K562 (cell line): ENCODE data around the gene PLCB3. TPM values are rescaled to one million over a fixed set of nuclear protein-coding genes. Genes with fewer than 3 reads are reported as not detected.

Source experiments
- ARID3B ChIP-seq: fragments of 250-450 bp; sonication (Bioruptor Pico); IDR thresholded peaks from 2 replicates; pipeline ENCODE4 v1.4.0; 2020; ENCODE audit warnings: borderline replicate concordance
- CREB3 ChIP-seq: fragments of 450-650 bp; conservative IDR thresholded peaks from 2 replicates; pipeline ENCODE4 v1.6.1; 2016; ENCODE audit warnings: missing genetic modification characterization, low read depth, mild to moderate bottlenecking, missing compliant biosample characterization, moderate library complexity
- HES1 ChIP-seq: fragments of 450-650 bp; IDR thresholded peaks from 2 replicates; pipeline ENCODE4 v1.6.1; 2016; ENCODE audit warnings: low read depth, mild to moderate bottlenecking, moderate library complexity
- HINFP ChIP-seq: fragments of 450-650 bp; conservative IDR thresholded peaks from 2 replicates; pipeline ENCODE4 v1.6.1; 2016; ENCODE audit warnings: missing genetic modification characterization, low read depth, mild to moderate bottlenecking, control low read depth, missing compliant biosample characterization
- HMG20B ChIP-seq: fragments of 250-450 bp; sonication (Bioruptor Pico); IDR thresholded peaks from 2 replicates; pipeline ENCODE4 v1.5.0; 2021; ENCODE audit warnings: mild to moderate bottlenecking
- ILF3 ChIP-seq: fragments of 450-650 bp; IDR thresholded peaks from 2 replicates; pipeline ENCODE4 v1.6.1; 2018; ENCODE audit warnings: antibody characterized with exemption, mild to moderate bottlenecking, moderate library complexity, borderline replicate concordance
- ILK ChIP-seq: fragments of 450-650 bp; IDR thresholded peaks from 2 replicates; pipeline ENCODE4 v1.6.1; 2016; ENCODE audit warnings: missing genetic modification characterization, low read depth, mild to moderate bottlenecking, missing compliant biosample characterization, moderate library complexity, borderline replicate concordance
- MECOM ChIP-seq: fragments of 250-450 bp; sonication (Bioruptor Pico); IDR thresholded peaks from 2 replicates; pipeline ENCODE4 v1.8.0; 2022; ENCODE audit warnings: inconsistent platforms
- MNT ChIP-seq, 2 experiments: fragments of 450-650 bp; conservative IDR thresholded peaks; 2 replicates each; pipeline ENCODE4 v1.6.1; 2017; ENCODE audit warnings: mild to moderate bottlenecking in 2 of 2, moderate library complexity in 2 of 2
- NBN ChIP-seq: fragments of 450-650 bp; IDR thresholded peaks from 2 replicates; pipeline ENCODE4 v1.6.1; 2016; ENCODE audit warnings: low read depth, mild to moderate bottlenecking
- NONO ChIP-seq, 2 experiments: fragments of 200-400 bp in 1 of 2; fragments of 450-650 bp in 1 of 2; formaldehyde crosslinking in 1 of 2; IDR thresholded peaks; 2 replicates each; pipeline ENCODE4 v1.6.1; 2017; ENCODE audit warnings: low read depth in 2 of 2, mild to moderate bottlenecking in 2 of 2, moderate library complexity in 2 of 2, low read length in 1 of 2
- RB1 ChIP-seq: fragments of 450-650 bp; IDR thresholded peaks from 2 replicates; pipeline ENCODE4 v1.6.1; 2017; ENCODE audit warnings: low read depth, mild to moderate bottlenecking
- SIRT6 ChIP-seq: IDR thresholded peaks from one replicate; pipeline ENCODE4 v1.6.1; 2012; ENCODE audit warnings: low read depth, mild to moderate bottlenecking, control low read depth, inconsistent platforms, low read length, moderate library complexity
- SMAD1 ChIP-seq: fragments of 150-350 bp; IDR thresholded peaks from 2 replicates; pipeline ENCODE4 v1.6.1; 2014; ENCODE audit warnings: low read length, low read depth; ENCODE audit not compliant: partially characterized antibody
- THRAP3 ChIP-seq: fragments of 450-650 bp; IDR thresholded peaks from 2 replicates; pipeline ENCODE4 v1.6.1; 2016; ENCODE audit warnings: mild to moderate bottlenecking, inconsistent platforms, borderline replicate concordance
- TRIM25 ChIP-seq: fragments of 450-650 bp; IDR thresholded peaks from 2 replicates; pipeline ENCODE4 v1.7.0; 2016; ENCODE audit warnings: borderline replicate concordance
- XRCC5 ChIP-seq: fragments of 200-400 bp; formaldehyde crosslinking; IDR thresholded peaks from 2 replicates; pipeline ENCODE4 v1.6.1; 2017; ENCODE audit warnings: low read depth, mild to moderate bottlenecking, low read length
- ZNF146 ChIP-seq: IDR thresholded peaks from one replicate; pipeline ENCODE4 v1.6.1; 2018; ENCODE audit warnings: missing compliant biosample characterization; ENCODE audit not compliant: unreplicated experiment
- ZNF24 ChIP-seq: fragments of 450-650 bp; IDR thresholded peaks from 2 replicates; pipeline ENCODE4 v1.6.1; 2016
- ZNF75A ChIP-seq: fragments of 450-650 bp; formaldehyde crosslinking; IDR thresholded peaks from 2 replicates; pipeline ENCODE4 v1.4.0; 2020; ENCODE audit warnings: mild to moderate bottlenecking
- ZNF79 ChIP-seq: fragments of 250-450 bp; sonication (Bioruptor Pico); IDR thresholded peaks from 2 replicates; pipeline ENCODE4 v1.4.0; 2020; ENCODE audit warnings: low read depth, mild to moderate bottlenecking, moderate library complexity
- polyA plus RNA-seq, 8 experiments: library from polyadenylated mRNA; depleted of rRNA in 4 of 8; stranded (reverse) in 5 of 8; unstranded in 3 of 8; fragments of >200 nt; fragmentation: Nextera tagmentation in 2 of 8; fragmentation: Illumina TruSeq in 1 of 8; extraction: Ambion mirVana in 2 of 8; extraction: Trizol in 1 of 8; gene quantifications; 2 replicates each; pipeline versions ENCODE4 v1.2.1 to v1.2.3, GENCODE V29; 2011 to 2014; ENCODE audit warnings: inconsistent platforms in 1 of 8, missing spikeins in 1 of 8
- total RNA-seq, 7 experiments: library from RNA; depleted of rRNA in 6 of 7; stranded (reverse); fragments of >200 nt in 6 of 7; fragmentation: Illumina TruSeq in 2 of 7; extraction: Trizol in 2 of 7; gene quantifications; 2 replicates each; pipeline versions ENCODE4 v1.2.1 to v1.2.3, GENCODE V29; 2011 to 2021; ENCODE audit warnings: low replicate concordance in 1 of 7

Gene PLCB3
- total and polyA plus RNA-seq, 9 of the 15 experiments (the other 6 are each of a cell fraction or from before 2014, with no cell fraction given), result 0.31 to 44.8 (median 14.6) TPM

- TF ChIP-seq CREB3 (tag) (no peak), NONO (IDR thresholded peaks at IDR 0.05; ENCODE audit: low read depth in 2 of 2, low read length in 1 of 2) (no peak), SIRT6 (no peak), ZNF79 (no peak), ILK (tag) (no peak), RB1 (peak; percentile 69; the same call in 1 of the 2 replicates), NBN (no peak), ARID3B (CRISPR knock-in tag) (no peak), MNT (conservative IDR thresholded peaks at IDR 0.05) (peak in 1 of 2 experiments; percentile 52; a peak in 1 of 4 replicates), MECOM (CRISPR knock-in tag) (no peak), SMAD1 (peak; percentile 82), HMG20B (CRISPR knock-in tag) (no peak), ZNF146 (CRISPR knock-in tag) (no peak), ZNF24 (no peak), THRAP3 (no peak), TRIM25 (no peak), ZNF75A (no peak), ILF3 (no peak), HES1 (no peak), HINFP (tag) (no peak), XRCC5 (peak; percentile 92)
Observed at GRCh38 chr11:64204464-64204989, 46.8 kb upstream of the PLCB3 start (continued).
